Thoracic aorta (tissue), 2 donors: ENCODE results near the gene WWC2. TPM values are rescaled to one million over a fixed set of nuclear protein-coding genes. Genes with fewer than 3 reads are reported as not detected.

Experiments used
- ATAC-seq: fragments of 150-250 bp; one replicate; pipeline ENCODE4 v1.8.0; 2017; ENCODE audit warnings: low read depth; ENCODE audit not compliant: insufficient number of reproducible peaks, low FRiP score
- DNase-seq: peaks from one replicate; pipeline ENCODE4 v3.0.0-alpha.2; 2020; ENCODE audit warnings: low spot score
- H3K27ac ChIP-seq, 2 donors: fragments of 200-600 bp; sonication (generic); 1 replicate in 1 of 2; 2 replicates in 1 of 2; pipeline ENCODE4 v1.5.1; 2016; ENCODE audit warnings: mild to moderate bottlenecking in 2 of 2, moderate library complexity in 2 of 2
- H3K27me3 ChIP-seq: fragments of 200-600 bp; sonication (generic); replicated peaks from 2 replicates; pipeline ENCODE4 v1.6.0; 2016; ENCODE audit warnings: mild to moderate bottlenecking; ENCODE audit not compliant: insufficient read depth
- H3K36me3 ChIP-seq: fragments of 200-600 bp; sonication (generic); one replicate; pipeline ENCODE4 v1.5.1; 2016
- H3K4me1 ChIP-seq, 2 donors: fragments of 200-600 bp; sonication (generic); 1 replicate in 1 of 2; 2 replicates in 1 of 2; pipeline versions ENCODE4 v1.5.1 to v1.6.0; 2016; ENCODE audit warnings: low read depth in 2 of 2, mild to moderate bottlenecking in 1 of 2; ENCODE audit not compliant: control insufficient read depth in 1 of 2
- H3K4me3 ChIP-seq: fragments of 200-600 bp; sonication (generic); 2 replicates; pipeline ENCODE4 v1.5.1; 2016; ENCODE audit warnings: mild to moderate bottlenecking
- H3K9me3 ChIP-seq: fragments of 200-600 bp; sonication (generic); 2 replicates; pipeline ENCODE4 v1.5.1; 2016
- total RNA-seq, 2 donors: library from RNA; depleted of rRNA; stranded (reverse); fragments of >200 nt; gene quantifications; one replicate each; pipeline versions ENCODE4 v1.1.0 to v1.2.3, GENCODE V29; 2016
- TF ChIP-seq, protein P1 (sequence below): fragments of 200-600 bp; sonication (generic); IDR thresholded peaks from one replicate; pipeline ENCODE4 v1.5.1; 2019; ENCODE audit warnings: antibody characterized with exemption

The WWC2 gene
- total RNA-seq, 2 donors from 2014 or later = 21.1 to 44.8 TPM

DNA sequence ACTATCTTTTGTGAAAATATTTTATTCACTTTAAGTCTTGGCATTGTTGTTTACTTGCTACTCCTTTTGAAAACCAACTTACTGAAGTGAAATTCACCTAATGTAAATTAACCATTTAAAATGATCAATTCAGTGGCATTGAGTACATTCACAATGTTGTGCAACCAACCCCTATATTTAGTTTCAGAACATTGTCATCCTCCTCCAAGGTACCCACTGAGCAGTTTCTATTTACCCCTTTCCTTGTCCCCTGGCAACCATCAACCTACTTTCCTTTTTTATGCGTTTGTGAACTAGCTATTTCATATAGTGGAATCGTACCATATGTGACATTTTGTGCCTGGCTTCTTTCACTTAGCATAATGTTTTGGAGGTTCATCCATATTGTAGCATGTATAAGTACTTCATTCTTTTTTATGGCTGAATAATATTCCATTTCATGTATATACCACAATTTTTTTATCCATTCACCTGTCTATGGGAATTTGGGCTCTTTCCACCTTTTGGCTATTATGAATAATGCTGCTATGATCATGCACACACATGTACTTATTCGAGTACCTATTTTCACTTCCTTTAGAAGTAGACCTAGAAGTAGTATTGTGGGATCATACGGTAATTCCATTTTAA lies 85.0 kb downstream of the WWC2 start:
- no peak overlapping the region for H3K27ac ChIP-seq
- H3K36me3 ChIP-seq = no peaks in the 10 kb centered on the region
- H3K9me3 ChIP-seq = no peaks in the 10 kb centered on the region
- TF ChIP-seq, protein P1, sequence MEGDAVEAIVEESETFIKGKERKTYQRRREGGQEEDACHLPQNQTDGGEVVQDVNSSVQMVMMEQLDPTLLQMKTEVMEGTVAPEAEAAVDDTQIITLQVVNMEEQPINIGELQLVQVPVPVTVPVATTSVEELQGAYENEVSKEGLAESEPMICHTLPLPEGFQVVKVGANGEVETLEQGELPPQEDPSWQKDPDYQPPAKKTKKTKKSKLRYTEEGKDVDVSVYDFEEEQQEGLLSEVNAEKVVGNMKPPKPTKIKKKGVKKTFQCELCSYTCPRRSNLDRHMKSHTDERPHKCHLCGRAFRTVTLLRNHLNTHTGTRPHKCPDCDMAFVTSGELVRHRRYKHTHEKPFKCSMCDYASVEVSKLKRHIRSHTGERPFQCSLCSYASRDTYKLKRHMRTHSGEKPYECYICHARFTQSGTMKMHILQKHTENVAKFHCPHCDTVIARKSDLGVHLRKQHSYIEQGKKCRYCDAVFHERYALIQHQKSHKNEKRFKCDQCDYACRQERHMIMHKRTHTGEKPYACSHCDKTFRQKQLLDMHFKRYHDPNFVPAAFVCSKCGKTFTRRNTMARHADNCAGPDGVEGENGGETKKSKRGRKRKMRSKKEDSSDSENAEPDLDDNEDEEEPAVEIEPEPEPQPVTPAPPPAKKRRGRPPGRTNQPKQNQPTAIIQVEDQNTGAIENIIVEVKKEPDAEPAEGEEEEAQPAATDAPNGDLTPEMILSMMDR = no peak
- no peak for DNase-seq
- no peaks in the 10 kb centered on the region for H3K4me1 ChIP-seq
- no peak for ATAC-seq
- H3K27me3 ChIP-seq = no peaks in the 10 kb centered on the region
- no peak overlapping the region for H3K4me3 ChIP-seq

DNA sequence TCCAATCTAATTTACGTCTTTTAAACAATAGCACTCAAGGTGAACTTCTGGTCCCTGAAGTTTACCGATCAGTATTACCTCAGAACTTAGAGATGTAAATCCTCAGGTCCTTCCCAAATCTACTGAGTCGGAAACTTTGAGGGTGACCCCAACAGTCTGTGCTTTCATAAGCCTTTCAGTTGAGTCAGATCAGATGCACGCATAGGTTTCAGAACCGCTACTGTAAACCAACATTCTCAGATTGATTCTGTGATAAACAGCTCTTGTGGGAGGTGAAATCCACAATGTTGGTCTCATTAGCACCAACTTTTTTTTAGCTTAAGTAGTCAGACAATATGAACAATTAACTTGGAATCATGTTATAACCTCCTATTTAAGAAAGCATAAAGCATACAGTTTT lies 86.0 kb downstream of the WWC2 start:
- peaks cover 0 to 7% of the 10 kb centered on the region in 2 donors for H3K4me1 ChIP-seq
- H3K36me3 ChIP-seq = no peaks in the 10 kb centered on the region
- H3K27me3 ChIP-seq = no peaks in the 10 kb centered on the region
- H3K27ac ChIP-seq = no peak overlapping the region
- no peak for DNase-seq
- no peak for ATAC-seq
- TF ChIP-seq, protein P1 = no peak
- H3K9me3 ChIP-seq = no peaks in the 10 kb centered on the region
- no peak overlapping the region for H3K4me3 ChIP-seq

DNA sequence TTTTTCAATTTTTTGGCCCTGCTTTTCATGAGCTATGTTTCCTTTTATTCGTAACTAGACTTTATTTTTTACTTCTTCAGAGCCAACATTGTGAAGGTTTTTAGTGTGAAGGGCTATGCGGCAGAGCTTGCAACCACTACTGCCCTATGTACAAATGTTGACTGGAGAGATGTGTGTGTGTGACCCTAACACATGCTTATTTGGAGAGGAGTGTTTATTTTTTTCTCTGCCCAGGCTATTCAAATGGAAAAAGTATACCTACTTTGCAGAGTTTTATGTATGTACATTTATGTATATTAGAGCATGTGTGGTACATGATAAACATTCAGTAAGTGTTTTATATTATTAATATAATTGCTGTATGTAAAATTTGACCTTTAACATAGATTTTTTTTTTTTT lies 86.5 kb downstream of the WWC2 start:
- H3K27ac ChIP-seq = no peak overlapping the region
- DNase-seq = no peak

DNA sequence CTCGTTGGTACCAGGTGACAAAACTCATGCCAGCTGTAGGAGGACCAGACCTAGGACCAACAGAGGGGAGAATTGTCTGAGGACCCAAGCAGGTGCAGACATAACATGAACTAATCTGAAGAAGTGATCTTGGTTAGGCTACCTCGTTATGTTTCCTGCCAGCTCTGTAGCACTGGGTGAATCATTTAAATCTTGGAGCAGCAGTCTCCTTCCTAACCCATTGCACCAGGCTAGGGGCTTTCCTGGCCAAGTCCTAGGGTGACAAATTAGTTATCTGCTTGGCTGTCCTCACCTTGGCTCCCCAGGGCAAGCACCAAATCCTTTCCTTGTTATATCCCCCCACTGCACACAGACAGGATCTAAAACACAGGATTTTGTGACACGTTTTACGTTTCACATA lies 87.8 kb downstream of the WWC2 start:
- Histone ChIP-seq H3K9me3 (no peaks in the 10 kb centered on the region), H3K4me1 (peaks cover 0 to 9% of the 10 kb centered on the region in 2 donors), H3K27me3 (no peaks in the 10 kb centered on the region), H3K4me3 (no peak overlapping the region), H3K36me3 (no peaks in the 10 kb centered on the region), H3K27ac (no peak overlapping the region)
- DNase-seq = no peak
- no peak for ATAC-seq
- TF ChIP-seq, protein P1 = no peak

More for the DNA sequence above, 86.5 kb downstream of the WWC2 start:
- TF ChIP-seq, protein P1 = no peak
- Histone ChIP-seq H3K27me3 (no peaks in the 10 kb centered on the region), H3K9me3 (no peaks in the 10 kb centered on the region), H3K36me3 (no peaks in the 10 kb centered on the region), H3K4me1 (peaks cover 0 to 9% of the 10 kb centered on the region in 2 donors), H3K4me3 (no peak overlapping the region)
- no peak for ATAC-seq

DNA sequence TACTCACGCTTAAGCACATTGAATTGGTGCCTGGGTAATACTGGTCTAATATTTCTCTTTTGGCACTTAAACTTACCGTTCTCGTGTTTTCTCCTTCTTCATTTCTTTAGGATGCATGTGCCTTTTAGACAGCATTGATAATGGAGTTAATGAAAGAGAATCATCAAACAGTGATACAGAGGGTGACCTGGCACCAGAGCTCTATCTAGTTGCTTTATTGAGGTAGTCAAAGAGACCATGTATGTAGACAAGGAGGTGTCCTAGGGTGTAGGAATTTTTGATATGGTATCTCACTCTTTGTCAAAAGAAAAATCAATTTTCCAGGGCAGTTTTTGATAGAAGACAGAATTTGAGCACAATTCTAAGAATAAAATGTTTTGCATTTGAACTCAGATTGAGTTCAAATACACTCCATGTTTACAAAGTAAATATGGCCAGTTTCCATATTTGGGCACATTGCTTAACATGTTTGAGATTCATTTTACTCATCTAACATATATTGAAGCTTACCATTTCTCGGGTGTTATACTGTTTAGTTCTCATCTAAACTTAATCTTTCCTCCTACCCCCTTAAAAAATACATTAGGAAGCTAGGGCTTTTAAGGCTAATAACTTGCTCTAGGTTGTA lies 92.0 kb downstream of the WWC2 start:
- no peak overlapping the region for H3K4me3 ChIP-seq
- ATAC-seq (no peak), DNase-seq (no peak)
- H3K27ac ChIP-seq = no peak overlapping the region
- H3K9me3 ChIP-seq = no peaks in the 10 kb centered on the region
- H3K36me3 ChIP-seq = no peaks in the 10 kb centered on the region
- no peaks in the 10 kb centered on the region for H3K27me3 ChIP-seq
- peaks cover 0 to 9% of the 10 kb centered on the region in 2 donors for H3K4me1 ChIP-seq
- TF ChIP-seq, protein P1 = no peak
